GM23248 (cell line): ENCODE data around the gene TAF11L14.
"Not testable (repeated sequence)": the region's sequence is repeated elsewhere in the genome, so short reads cannot be mapped to it uniquely, and the experiment has no call there.

Source experiments
- EZH2 ChIP-seq: fragments of 200-600 bp; sonication (generic); IDR thresholded peaks from 2 replicates; pipeline ENCODE4 v1.6.1; 2018; ENCODE audit warnings: antibody characterized with exemption, mild to moderate bottlenecking; ENCODE audit not compliant: insufficient read depth, poor library complexity, severe bottlenecking
- EZH2phosphoT487 ChIP-seq: fragments of 200-600 bp; sonication (generic); IDR thresholded peaks from 2 replicates; pipeline ENCODE4 v1.6.1; 2018; ENCODE audit warnings: antibody characterized with exemption, moderate library complexity, mild to moderate bottlenecking, low read depth; ENCODE audit not compliant: insufficient read depth

DNA sequence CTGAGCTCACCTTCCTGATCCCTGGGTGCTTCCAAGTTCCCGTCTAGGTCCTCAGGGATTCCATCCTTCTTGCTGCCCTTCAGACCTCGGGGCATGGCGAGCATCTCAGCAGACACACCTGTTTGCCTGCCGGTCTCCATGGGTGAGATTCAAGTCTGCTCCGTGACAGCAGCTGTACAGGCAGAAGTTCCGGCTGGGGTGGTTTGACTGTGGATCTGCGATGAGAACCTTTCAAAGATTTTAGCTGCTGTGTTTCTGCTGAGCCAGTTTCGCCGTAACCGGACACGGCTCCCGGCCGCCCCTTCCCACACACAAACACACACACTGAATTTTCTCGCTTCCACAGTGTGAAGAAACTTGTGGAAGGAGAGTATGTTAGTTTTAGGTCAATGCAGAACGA lies 40.0 kb upstream of the TAF11L14 start, which contains the start of gene TAF11L9:
- not testable (repeated sequence) for TF ChIP-seq EZH2, EZH2phosphoT487
